Calu3 (cell line): ENCODE results near the gene CAMKV. TPM values are rescaled to one million over a fixed set of nuclear protein-coding genes. Genes with fewer than 3 reads are reported as not detected.

Experiments
- BruUV-seq: library from RNA; stranded (reverse); fragments of 400-500 nt; replicated peaks from 2 replicates; lab custom pipeline; 2021; lab: Mats Ljungman, UMichigan
- CTCF ChIA-PET: fragments of 300-600 bp; sonication (Branson Sonifier 250); formaldehyde crosslinking; loops from one replicate; lab custom pipeline; 2022; ENCODE audit warnings: antibody characterized with exemption; lab: Charles Lee
- DNase-seq: peaks from one replicate; pipeline ENCODE4 v3.0.0; 2022
- H3K27ac Mint-ChIP-seq: one replicate; pipeline ENCODE4 v1.8.0; 2022; ENCODE audit warnings: mixed read lengths; ENCODE audit not compliant: unreplicated experiment
- H3K27me3 Mint-ChIP-seq: one replicate; pipeline ENCODE4 v1.8.0; 2022; ENCODE audit warnings: mixed read lengths; ENCODE audit not compliant: unreplicated experiment
- H3K36me3 Mint-ChIP-seq: one replicate; pipeline ENCODE4 v1.8.0; 2022; ENCODE audit warnings: mild to moderate bottlenecking, moderate library complexity, mixed read lengths; ENCODE audit not compliant: insufficient read depth, unreplicated experiment
- H3K4me1 Mint-ChIP-seq: one replicate; pipeline ENCODE4 v1.8.0; 2022; ENCODE audit warnings: mild to moderate bottlenecking, low read depth, mixed read lengths; ENCODE audit not compliant: unreplicated experiment
- H3K4me3 Mint-ChIP-seq: one replicate; pipeline ENCODE4 v1.8.0; 2022; ENCODE audit warnings: mild to moderate bottlenecking, low read depth, moderate library complexity, mixed read lengths; ENCODE audit not compliant: unreplicated experiment
- H3K9me3 Mint-ChIP-seq: one replicate; pipeline ENCODE4 v1.8.0; 2022; ENCODE audit warnings: low read depth, mixed read lengths; ENCODE audit not compliant: unreplicated experiment
- CTCF ChIP-seq: fragments of 200-600 bp; IDR thresholded peaks from one replicate; pipeline ENCODE4 v1.8.0; 2022; ENCODE audit warnings: antibody characterized with exemption; ENCODE audit not compliant: unreplicated experiment
- intact Hi-C: fragments of 100-400 bp; cut with micrococcal nuclease; formaldehyde crosslinking; loops from one replicate; pipeline ENCODE4 v1.10.0; 2022; ENCODE audit not compliant: unreplicated experiment
- total RNA-seq: library from RNA; stranded (reverse); gene quantifications from 2 replicates; pipeline ENCODE4 v1.2.3, GENCODE V29; 2022

The CAMKV gene
- total RNA-seq, 1 experiment from 2014 or later, result 0.38 TPM

- TF ChIP-seq CTCF, result no peak
- CTCF ChIA-PET, result interaction anchor here (1.0 kb wide), 1 partner anchor 32 kb away, joined by 4 read pairs; no protein-coding TSS in a partner anchor
- BruUV-seq, result no TSS peak
- no peak for DNase-seq
- intact Hi-C loops, result no loop called here
- Mint-ChIP-seq H3K27ac (no peak overlapping the region), H3K4me1 (no peaks in the 10 kb centered on the region), H3K4me3 (no peak overlapping the region), H3K36me3 (peaks cover under 1% of the 10 kb centered on the region), H3K27me3 (peaks cover 72% of the 10 kb centered on the region), H3K9me3 (no peaks in the 10 kb centered on the region)
Measured at GRCh38 chr3:49868862-49869466, 742 bp downstream of the CAMKV start.

- no peak overlapping the region for H3K27ac Mint-ChIP-seq
- peaks cover 83% of the 10 kb centered on the region for H3K27me3 Mint-ChIP-seq
- no peak overlapping the region for H3K4me3 Mint-ChIP-seq
- CTCF ChIA-PET, result interaction anchor here (1.2 kb wide), 1 partner anchor 32 kb away, joined by 4 read pairs; no protein-coding TSS in a partner anchor
- DNase-seq, result no peak
- H3K9me3 Mint-ChIP-seq, result no peaks in the 10 kb centered on the region
- TF ChIP-seq CTCF, result no peak
- H3K4me1 Mint-ChIP-seq, result no peaks in the 10 kb centered on the region
- BruUV-seq, result no TSS peak
- intact Hi-C loops, result no loop called here
- no peaks in the 10 kb centered on the region for H3K36me3 Mint-ChIP-seq
Measured at GRCh38 chr3:49867871-49868321, 1.8 kb downstream of the CAMKV start.

- Mint-ChIP-seq H3K4me3 (no peak overlapping the region), H3K4me1 (no peaks in the 10 kb centered on the region), H3K36me3 (no peaks in the 10 kb centered on the region), H3K9me3 (no peaks in the 10 kb centered on the region), H3K27ac (no peak overlapping the region), H3K27me3 (peaks cover 88% of the 10 kb centered on the region)
- intact Hi-C loops, result no loop called here
- no peak for TF ChIP-seq CTCF
- BruUV-seq, result no TSS peak
- no peak for DNase-seq
- CTCF ChIA-PET, result interaction anchor here (1.2 kb wide), 1 partner anchor 33 kb away, joined by 4 read pairs; no protein-coding TSS in a partner anchor
Measured at GRCh38 chr3:49867400-49867799, 2.3 kb downstream of the CAMKV start.

- TF ChIP-seq CTCF, result no peak
- no peaks in the 10 kb centered on the region for H3K36me3 Mint-ChIP-seq
- CTCF ChIA-PET, result no interaction called here
- no peak overlapping the region for H3K4me3 Mint-ChIP-seq
- H3K27ac Mint-ChIP-seq, result no peak overlapping the region
- DNase-seq, result no peak
- no peaks in the 10 kb centered on the region for H3K9me3 Mint-ChIP-seq
- intact Hi-C loops, result no loop called here
- no TSS peak for BruUV-seq
- H3K27me3 Mint-ChIP-seq, result peaks cover 88% of the 10 kb centered on the region
- H3K4me1 Mint-ChIP-seq, result no peaks in the 10 kb centered on the region
Measured at GRCh38 chr3:49865198-49865784, 4.4 kb downstream of the CAMKV start.
